Gastroesophageal sphincter (tissue), 4 donors: Measurements from ENCODE around the gene SEC24B. TPM values are rescaled to one million over a fixed set of nuclear protein-coding genes. Genes with fewer than 3 reads are reported as not detected.
"Not testable (repeated sequence)": the region's sequence is repeated elsewhere in the genome, so short reads cannot be mapped to it uniquely, and the experiment has no call there.

Experiments used
- ATAC-seq: fragments of 150-250 bp; one replicate; pipeline ENCODE4 v1.9.1; 2016; ENCODE audit warnings: mild to moderate bottlenecking, moderate library complexity
- H3K27ac ChIP-seq, 4 donors: fragments of 200-600 bp; sonication (generic) in 3 of 4; 1 replicate in 3 of 4; 2 replicates in 1 of 4; pipeline ENCODE4 v1.5.1; 2016 to 2019
- H3K27me3 ChIP-seq: fragments of 200-600 bp; sonication (generic); one replicate; pipeline ENCODE4 v1.5.1; 2019
- H3K36me3 ChIP-seq, 2 donors: fragments of 200-600 bp; sonication (generic); one replicate each; pipeline ENCODE4 v1.5.1; 2019; ENCODE audit warnings: control low read depth in 1 of 2
- H3K4me1 ChIP-seq, 3 donors: fragments of 200-600 bp; sonication (generic); 1 replicate in 2 of 3; 2 replicates in 1 of 3; pipeline ENCODE4 v1.5.1; 2016 to 2019; ENCODE audit warnings: control low read depth in 2 of 3
- H3K4me3 ChIP-seq, 2 donors: fragments of 200-600 bp; sonication (generic); one replicate each; pipeline ENCODE4 v1.5.1; 2019; ENCODE audit warnings: mild to moderate bottlenecking in 1 of 2, moderate library complexity in 1 of 2
- H3K9me3 ChIP-seq, 3 donors: fragments of 200-600 bp; sonication (generic); one replicate each; pipeline ENCODE4 v1.5.1; 2017 to 2019; ENCODE audit warnings: control low read depth in 2 of 3
- CTCF ChIP-seq, 4 experiments: fragments of 200-600 bp in 2 of 4; fragments of 450-650 bp in 2 of 4; sonication (generic) in 1 of 4; IDR thresholded peaks; one replicate each; pipeline ENCODE4 v1.5.1; 2017 to 2019; ENCODE audit warnings: antibody characterized with exemption in 4 of 4, mild to moderate bottlenecking in 2 of 4, moderate library complexity in 2 of 4
- EP300 ChIP-seq: sonication (generic); formaldehyde crosslinking; IDR thresholded peaks from one replicate; pipeline ENCODE4 v1.6.1; 2017; ENCODE audit warnings: antibody characterized with exemption, mild to moderate bottlenecking
- POLR2A ChIP-seq, 2 donors: fragments of 450-650 bp; IDR thresholded peaks; one replicate each; pipeline ENCODE4 v1.6.1; 2017; ENCODE audit warnings: antibody characterized with exemption in 2 of 2, mild to moderate bottlenecking in 2 of 2, moderate library complexity in 1 of 2
- POLR2AphosphoS5 ChIP-seq: sonication (generic); formaldehyde crosslinking; IDR thresholded peaks from one replicate; pipeline ENCODE4 v1.6.1; 2017; ENCODE audit warnings: antibody characterized with exemption
- WGBS, 2 donors: methylation state at CpG; one replicate each; pipeline ENCODE4 v1.1.5; 2018; ENCODE audit warnings: low coverage in 1 of 2; 5-methylcytosine and 5-hydroxymethylcytosine counted together
- total RNA-seq, 4 donors: library from RNA; depleted of rRNA; stranded (reverse); fragments of >200 nt; gene quantifications; one replicate each; pipeline ENCODE4 v1.1.0, GENCODE V29; 2016

Gene SEC24B
- total RNA-seq, 4 donors from 2014 or later, result 39.5 to 43.5 (median 41.7) TPM

GRCh38 chr4:109451544-109452273, 18.1 kb downstream of the SEC24B start:
- H3K4me3 ChIP-seq, result no peak overlapping the region
- TF ChIP-seq POLR2AphosphoS5, result no peak
- TF ChIP-seq EP300, result no peak
- TF ChIP-seq POLR2A (IDR thresholded peaks at IDR 0.05), result no peak
- TF ChIP-seq CTCF (IDR thresholded peaks at IDR 0.05), result no peak
- no peak for ATAC-seq
- H3K9me3 ChIP-seq, result no peaks in the 10 kb centered on the region
- peaks cover 0 to 28% (median 0%) of the 10 kb centered on the region in 3 donors for H3K4me1 ChIP-seq
- WGBS, 2 donors, result 78 to 81% methylated on average over 3 of the region's 3 CpGs
- no peaks in the 10 kb centered on the region for H3K27me3 ChIP-seq
- peaks cover 0 to 28% of the 10 kb centered on the region in 2 donors for H3K36me3 ChIP-seq
- H3K27ac ChIP-seq, result no peak overlapping the region

- Histone ChIP-seq H3K36me3 (peaks cover 0 to 31% of the 10 kb centered on the region in 2 donors), H3K4me1 (peaks cover 0 to 35% (median 0%) of the 10 kb centered on the region in 3 donors)
- not testable (repeated sequence) for H3K27ac ChIP-seq, H3K27me3 ChIP-seq, ATAC-seq, H3K4me3 ChIP-seq, H3K9me3 ChIP-seq
- WGBS, 2 donors, result 90 to 96% methylated on average over 2 to 3 of the region's 3 CpGs
Measured at GRCh38 chr4:109453110-109453509, 19.5 kb downstream of the SEC24B start.

GRCh38 chr4:109462297-109462696, 28.7 kb downstream of the SEC24B start:
- H3K4me1 ChIP-seq, result peaks cover 0 to 50% (median 5%) of the 10 kb centered on the region in 3 donors
- ATAC-seq, result no peak
- TF ChIP-seq CTCF (IDR thresholded peaks at IDR 0.05) (no peak), POLR2A (IDR thresholded peaks at IDR 0.05) (no peak)
- H3K27ac ChIP-seq, result no peak overlapping the region
- H3K9me3 ChIP-seq, result no peaks in the 10 kb centered on the region
- WGBS, 2 donors, result 30% methylated on average over 2 of the region's 3 CpGs
- H3K4me3 ChIP-seq, result no peak overlapping the region
- H3K36me3 ChIP-seq, result peaks cover 7 to 23% of the 10 kb centered on the region in 2 donors
- H3K27me3 ChIP-seq, result no peaks in the 10 kb centered on the region

- WGBS, 2 donors, result 75 to 83% methylated on average over 1 of the region's 1 CpG
- no peaks in the 10 kb centered on the region for H3K9me3 ChIP-seq
- no peaks in the 10 kb centered on the region for H3K27me3 ChIP-seq
- peaks cover 0 to 52% (median 5%) of the 10 kb centered on the region in 3 donors for H3K4me1 ChIP-seq
- no peak overlapping the region for H3K27ac ChIP-seq
- peaks cover 7 to 21% of the 10 kb centered on the region in 2 donors for H3K36me3 ChIP-seq
- no peak overlapping the region for H3K4me3 ChIP-seq
- no peak for ATAC-seq
- TF ChIP-seq POLR2A (IDR thresholded peaks at IDR 0.05), result no peak
- no peak for TF ChIP-seq CTCF (IDR thresholded peaks at IDR 0.05)
- no peak for TF ChIP-seq EP300
- TF ChIP-seq POLR2AphosphoS5, result no peak
Measured at GRCh38 chr4:109462802-109463201, 29.2 kb downstream of the SEC24B start.

- H3K36me3 ChIP-seq, result peaks cover 7 to 21% of the 10 kb centered on the region in 2 donors
- H3K4me1 ChIP-seq, result peaks cover 0 to 66% (median 5%) of the 10 kb centered on the region in 3 donors
- H3K27ac ChIP-seq, result no peak overlapping the region
- WGBS, 2 donors, result 15 to 37% methylated on average over 2 of the region's 2 CpGs
- TF ChIP-seq POLR2AphosphoS5, result no peak
- no peak for TF ChIP-seq CTCF (IDR thresholded peaks at IDR 0.05)
- no peak for TF ChIP-seq POLR2A (IDR thresholded peaks at IDR 0.05)
- no peak for TF ChIP-seq EP300
- no peaks in the 10 kb centered on the region for H3K9me3 ChIP-seq
- H3K4me3 ChIP-seq, result no peak overlapping the region
- no peaks in the 10 kb centered on the region for H3K27me3 ChIP-seq
- no peak for ATAC-seq
Measured at GRCh38 chr4:109465069-109465468, 31.5 kb downstream of the SEC24B start.
